T-helper 2 cell treated with Interferon-gamma antibody and Interleukin-4, amounts not matched to agents 100 ng/mL and 5 ng/mL, for 36 hours (primary cell): ENCODE measurements around the gene ETS2. TPM values are rescaled to one million over a fixed set of nuclear protein-coding genes. Genes with fewer than 3 reads are reported as not detected.

Source experiments
- intact Hi-C: fragments of 100-400 bp; cut with micrococcal nuclease; formaldehyde crosslinking; loops from one replicate; pipeline ENCODE4 v1.15.1; 2023
- total RNA-seq: library from RNA; stranded (reverse); gene quantifications from 2 replicates; pipeline ENCODE4 v1.2.3, GENCODE V29; 2022

Gene ETS2
- total RNA-seq, 1 donor from 2014 or later, result 49.4 TPM

DNA sequence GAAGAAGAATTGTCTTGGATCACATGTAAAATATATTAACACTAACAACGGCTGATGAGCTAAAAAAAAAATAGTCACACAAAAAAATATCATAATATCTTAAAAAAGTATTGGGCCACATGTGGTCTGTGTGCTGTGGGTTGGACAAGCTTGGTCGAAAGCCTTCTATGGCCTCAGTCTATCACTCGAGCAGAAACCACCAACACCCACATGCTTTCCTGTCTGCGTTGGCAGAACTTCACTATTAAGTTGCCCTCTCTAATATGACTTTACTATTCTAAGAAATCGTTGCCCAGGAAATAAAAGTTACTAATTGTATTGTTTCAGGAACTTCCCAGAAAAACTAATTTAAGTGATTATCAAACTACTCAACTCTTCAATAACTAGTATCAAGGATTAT lies 28.2 kb upstream of the ETS2 start:
- intact Hi-C loops, result no loop called here

DNA sequence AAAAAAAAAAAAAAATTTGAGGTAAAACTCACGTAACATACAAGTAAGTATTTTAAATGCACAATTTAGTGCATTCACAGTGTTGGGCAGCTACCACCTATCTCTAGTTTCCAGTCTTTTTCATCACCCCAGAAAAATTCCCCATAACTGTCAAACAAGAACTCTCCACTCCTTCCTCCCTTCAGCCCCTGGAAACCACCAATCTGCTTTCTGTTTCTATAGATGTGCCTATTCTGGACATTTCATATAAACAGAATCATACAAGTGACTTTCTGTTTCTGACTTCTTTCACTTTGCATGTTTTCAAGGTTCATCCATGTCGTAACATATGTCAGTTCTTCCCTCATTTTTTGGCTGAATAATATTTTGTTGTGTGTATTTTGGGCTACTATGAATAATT lies 24.9 kb upstream of the ETS2 start:
- intact Hi-C loops, result loop anchor here (1.0 kb wide), 1 partner anchor 13 kb away; no protein-coding TSS in a partner anchor

DNA sequence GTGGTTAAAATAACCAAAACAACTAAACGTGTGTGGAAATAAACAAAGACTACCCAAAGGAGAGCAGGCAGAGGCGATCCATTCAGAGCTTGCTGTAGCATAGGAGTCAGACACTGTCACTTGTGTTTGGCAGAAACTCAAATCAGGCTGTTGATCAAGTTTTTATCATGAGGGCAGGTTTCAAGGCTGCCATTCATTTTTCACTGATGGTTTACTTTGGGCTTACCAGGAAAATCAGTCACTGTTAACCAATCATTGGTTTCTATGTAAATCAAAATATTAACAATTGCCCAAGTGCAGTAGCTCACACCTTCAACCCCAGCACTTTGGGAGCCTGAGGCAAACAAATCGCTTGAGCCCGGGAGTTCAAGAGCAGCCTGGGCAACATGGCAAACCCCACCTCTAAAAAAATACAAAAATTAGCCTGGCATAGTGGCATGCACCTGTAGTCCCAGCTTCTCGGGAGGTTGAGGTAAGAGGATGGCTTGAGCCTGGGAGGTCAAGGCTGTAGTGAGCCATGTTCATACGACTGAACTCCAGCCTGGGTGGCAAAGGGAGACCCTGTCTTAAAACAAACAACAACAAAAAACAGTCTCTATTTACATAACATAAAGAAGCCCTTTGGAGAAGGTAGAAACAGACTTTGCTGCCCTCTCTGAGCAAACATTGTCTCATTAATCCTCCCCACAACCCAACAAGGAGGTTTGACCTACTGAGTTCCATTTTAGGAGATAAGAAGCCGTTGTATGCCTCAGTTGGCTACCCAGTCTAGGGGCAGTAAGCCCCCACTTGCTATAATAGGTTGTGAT lies 21.1 kb upstream of the ETS2 start:
- intact Hi-C loops, result no loop called here

DNA sequence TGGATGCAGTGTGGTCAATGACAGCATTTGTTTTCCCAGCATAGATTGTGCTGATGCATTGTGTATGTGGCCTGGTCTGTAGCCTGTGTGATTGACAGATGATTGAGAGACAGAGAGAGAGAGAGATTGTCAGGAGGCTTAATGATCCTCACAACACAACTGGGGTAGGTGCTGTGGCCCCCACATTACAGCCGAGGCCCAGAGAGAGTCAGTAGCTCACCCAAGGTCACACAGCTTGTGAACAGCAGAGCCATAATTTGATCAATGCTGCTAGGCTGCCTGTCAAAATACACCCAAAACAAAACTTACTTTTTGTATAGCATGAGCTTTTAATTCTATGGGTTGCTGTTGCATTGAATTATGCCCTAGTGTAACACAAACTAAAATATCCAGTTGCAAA lies 20.2 kb upstream of the ETS2 start:
- intact Hi-C loops, result no loop called here

DNA sequence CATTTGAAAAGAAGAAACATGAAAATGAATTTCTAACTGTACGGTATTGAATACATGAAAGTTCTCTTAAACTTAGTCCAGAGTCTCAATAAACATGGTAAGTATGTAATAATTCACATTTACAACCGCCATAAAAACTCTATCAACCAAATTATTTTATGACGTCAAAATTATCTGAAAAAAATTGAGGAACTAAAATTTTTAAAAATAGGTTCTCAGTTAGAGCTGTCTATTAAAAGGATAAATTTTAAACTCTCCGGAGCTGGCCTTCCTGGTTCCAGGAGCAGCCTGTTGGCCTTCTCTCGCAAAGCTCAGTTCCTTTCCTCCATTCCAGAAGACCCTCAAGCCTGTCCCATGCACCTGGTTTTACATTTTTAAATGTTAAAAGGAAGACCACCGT lies 18.7 kb upstream of the ETS2 start:
- intact Hi-C loops, result no loop called here

DNA sequence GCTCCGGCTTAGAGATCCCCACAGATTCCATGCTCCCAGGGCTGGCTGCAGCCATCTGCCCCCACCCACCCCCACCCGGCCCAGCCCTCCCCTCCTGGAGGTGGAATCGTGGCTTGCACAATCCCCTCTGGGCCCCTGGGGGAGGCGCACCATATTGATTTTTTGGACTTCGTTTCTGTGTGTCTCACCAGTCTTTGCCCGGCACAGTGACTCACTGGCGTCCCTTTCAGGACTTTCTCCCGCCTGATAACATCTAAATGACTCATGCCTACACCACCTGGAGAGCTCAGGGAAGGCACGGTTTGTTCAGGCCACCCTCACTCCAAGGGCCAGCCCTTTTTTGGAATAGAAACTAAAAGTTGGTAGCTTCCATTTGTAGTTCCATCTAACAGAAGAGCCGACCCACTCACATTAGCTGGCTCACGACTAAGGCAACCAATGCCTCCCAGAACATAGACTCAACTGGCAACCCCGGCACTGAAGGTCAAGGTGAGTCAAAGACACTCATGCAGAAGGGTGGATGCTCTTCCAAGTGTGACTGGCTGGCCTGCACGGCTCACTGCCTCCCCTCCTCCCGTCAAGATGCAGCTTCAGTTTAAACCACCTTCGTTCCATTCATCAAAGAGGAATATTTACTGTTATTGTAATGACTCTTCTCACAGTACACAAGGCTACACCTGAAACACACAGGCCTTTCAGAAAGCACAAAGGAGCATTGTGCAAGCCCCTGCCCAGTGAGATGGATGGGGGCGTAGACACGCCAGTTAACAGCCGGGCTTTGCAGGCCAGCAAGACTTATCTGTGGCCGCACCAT lies 18.1 kb upstream of the ETS2 start:
- intact Hi-C loops, result no loop called here

DNA sequence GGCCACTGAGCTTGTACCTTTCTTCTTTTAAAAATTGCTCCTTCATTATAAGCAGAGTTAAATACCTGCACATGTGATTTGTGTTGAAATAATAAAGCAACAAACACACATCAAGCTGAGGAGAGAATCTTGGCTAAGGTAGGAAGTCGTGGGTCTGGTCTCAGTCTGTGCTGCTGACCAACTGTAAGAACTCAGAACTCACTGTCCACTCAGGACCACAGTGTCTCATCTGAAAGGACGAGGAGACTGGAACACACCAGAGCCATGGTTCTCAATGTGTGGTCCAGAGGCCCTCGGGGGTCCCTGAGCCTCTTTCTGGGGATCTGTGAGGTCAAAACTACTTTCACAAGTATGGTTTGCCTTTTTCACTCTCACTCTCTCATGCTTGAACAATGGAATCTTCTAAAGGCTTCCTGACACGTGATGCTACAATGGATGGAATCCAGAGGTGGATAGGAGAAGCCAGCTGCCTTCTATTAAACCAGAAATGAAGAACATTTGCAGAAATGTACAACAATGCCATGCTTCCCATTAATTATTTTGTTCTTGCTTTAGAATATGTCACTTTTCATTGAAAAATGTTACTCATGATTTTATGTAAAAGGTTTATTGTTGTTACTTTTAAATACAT lies 17.3 kb upstream of the ETS2 start:
- intact Hi-C loops, result no loop called here

DNA sequence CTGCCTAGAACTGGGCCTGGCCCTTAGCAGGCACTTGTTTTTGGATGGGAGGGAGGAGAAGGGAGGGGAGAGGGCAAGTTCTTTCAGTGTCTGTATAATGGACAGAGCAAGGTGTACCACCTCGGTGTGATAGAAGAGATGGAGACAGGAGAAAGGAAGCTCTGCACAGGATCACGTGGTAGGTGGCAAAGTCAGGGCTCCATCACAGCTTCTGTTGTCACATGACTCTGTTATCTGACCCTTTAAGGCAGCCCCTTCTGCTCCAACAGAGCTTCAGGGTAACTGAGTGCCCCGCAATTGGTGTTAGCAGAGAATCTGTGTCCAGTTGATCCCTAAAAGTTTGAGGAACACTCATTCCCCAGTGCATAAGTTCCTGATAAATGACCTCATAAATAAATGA lies 16.5 kb upstream of the ETS2 start:
- intact Hi-C loops, result no loop called here

DNA sequence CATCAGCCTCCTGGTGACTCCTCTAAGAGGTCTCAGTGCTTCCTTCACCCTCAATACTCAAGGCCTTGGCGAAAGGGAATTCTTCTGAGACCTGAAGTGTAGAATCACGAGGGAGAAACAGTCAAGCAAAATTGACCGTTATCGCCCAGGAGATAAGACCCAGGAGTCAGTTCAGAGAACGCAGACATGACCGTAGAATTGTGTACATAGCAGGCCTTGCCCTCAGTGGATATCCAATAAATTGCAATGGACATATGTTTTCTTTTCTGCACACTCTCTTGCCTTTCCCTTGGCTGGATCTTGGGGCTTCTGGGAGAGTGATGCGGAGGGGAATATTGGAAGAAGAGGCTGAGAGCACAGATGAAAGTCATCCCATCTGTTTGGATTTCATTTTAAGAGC lies 15.7 kb upstream of the ETS2 start:
- intact Hi-C loops, result no loop called here

DNA sequence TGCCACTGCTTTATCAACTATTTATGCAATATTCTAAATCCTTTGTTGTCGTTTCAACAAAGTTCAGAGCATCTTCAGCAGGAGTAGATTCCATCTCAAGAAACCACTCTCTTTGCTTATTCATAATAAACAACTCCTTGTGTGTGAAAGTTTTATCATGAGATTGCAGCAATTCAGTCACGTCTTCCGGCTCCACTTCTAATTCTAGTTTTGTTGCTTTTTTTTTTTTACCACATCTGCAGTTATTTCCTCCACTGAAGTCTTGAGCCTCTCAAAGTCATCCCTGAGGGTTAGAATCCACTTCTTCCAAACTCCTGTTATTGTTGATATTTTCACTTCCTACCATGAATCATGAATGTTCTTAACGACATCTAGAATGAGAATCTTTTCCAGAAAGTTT lies 14.8 kb upstream of the ETS2 start:
- intact Hi-C loops, result no loop called here

DNA sequence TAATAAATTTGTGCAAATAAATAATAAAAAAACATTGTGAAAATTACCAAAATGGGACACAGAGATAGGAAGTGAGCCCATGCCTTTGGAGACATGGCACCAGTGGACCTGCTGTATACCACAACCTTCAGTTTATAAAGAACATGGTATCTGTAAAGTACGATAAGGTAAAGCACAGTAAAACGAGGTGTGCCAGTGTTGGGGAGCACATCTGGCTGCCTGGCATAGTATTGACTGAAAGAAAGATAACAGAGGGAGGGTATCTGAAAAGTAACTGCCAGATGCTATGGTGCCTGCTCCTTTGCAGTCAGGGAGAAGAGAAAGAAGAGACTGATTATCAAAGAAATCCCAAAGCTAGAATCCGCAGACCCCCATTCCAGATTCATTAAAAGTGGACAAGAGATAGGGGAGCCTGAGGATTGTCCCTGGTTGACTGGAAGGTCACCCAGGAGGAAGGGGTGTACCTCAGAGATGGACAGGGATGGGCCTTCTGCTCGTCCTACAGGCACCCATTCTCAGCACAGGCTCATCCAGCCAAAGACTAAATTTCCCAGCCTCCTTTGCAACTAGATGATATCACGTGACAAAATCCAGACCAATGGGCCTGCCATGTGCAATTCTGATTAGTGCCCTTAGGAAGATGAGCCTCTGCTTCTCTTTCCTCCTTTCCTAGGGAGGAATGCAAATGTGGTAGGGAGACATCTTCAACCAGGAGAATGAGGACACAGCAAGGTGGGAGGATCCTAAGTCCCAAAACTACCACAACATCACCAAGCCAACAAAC lies 12.9 kb upstream of the ETS2 start:
- intact Hi-C loops, result no loop called here

DNA sequence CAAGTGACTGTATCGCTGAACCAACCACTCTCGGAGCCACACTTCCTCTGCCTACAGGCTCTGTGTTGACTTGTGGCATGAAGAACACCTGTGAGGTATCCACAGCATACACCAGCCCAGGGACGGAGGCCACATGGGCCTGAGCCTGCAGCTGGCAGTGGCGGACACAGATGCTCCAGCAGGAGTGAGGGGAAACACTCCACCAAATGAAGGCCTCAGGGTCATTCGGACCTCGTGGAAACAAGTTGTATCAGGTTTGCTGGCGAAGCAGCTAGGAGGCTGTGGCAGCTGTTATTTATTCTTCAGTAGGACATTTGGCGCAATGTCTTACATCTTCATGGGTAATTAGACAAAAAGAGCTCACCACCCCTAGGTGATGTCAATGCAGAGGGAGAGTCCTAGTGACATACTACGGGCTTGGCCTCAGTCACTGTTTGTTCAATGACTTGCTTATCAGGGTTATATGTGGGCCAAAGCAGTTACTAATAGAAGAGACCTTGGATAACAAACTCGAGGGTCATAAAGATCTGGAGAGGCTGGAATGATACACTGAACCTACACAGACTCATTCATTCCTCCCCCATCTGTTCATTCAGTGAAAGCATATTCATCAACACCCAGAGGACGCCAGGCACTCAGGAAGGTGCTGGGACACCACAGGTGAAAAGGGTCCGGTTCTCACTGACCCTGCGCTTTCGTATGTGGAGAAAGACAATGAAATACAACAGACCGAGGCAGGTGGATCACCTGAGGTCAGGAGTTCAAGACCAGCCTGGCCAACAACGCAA lies 11.6 kb upstream of the ETS2 start:
- intact Hi-C loops, result no loop called here

DNA sequence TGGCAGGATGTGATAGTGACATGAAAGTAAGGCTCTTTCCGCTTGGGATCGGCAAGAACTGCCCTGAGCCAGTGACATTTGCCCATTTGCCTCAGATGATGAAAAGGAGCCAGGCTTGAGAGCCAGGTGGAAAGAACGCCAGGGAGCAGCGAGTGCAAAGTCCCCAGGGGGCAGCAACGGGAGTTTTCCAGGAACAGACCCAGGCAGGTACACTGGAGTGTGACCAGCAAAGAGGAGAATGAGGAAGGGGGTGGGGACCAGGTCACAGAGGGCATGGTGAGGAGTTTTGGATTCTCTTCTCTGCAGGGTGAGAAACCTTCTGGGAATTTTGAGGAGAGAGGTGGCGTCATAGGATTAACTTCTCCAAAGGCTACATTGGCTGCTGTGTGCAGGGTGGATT lies 10.8 kb upstream of the ETS2 start:
- intact Hi-C loops, result no loop called here

DNA sequence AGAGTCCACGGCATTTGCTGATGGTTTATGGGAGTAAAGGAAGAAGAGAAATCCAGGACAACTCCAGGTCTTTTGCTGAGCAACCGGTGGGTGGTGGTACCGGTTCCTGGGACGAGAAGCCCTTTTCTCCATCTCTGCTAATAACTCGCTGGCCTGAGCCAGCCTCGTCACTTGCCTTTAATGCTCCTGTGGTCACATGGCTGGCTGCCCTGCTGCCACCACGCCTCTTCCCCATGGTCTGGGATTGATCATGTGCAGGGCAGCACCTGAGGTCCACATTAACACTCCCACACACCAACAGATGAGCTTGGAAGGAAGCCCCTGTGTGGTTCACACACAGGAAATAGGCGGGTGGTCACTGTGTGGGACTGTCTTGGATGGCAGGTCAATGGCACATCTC lies 10.3 kb upstream of the ETS2 start:
- intact Hi-C loops, result no loop called here

DNA sequence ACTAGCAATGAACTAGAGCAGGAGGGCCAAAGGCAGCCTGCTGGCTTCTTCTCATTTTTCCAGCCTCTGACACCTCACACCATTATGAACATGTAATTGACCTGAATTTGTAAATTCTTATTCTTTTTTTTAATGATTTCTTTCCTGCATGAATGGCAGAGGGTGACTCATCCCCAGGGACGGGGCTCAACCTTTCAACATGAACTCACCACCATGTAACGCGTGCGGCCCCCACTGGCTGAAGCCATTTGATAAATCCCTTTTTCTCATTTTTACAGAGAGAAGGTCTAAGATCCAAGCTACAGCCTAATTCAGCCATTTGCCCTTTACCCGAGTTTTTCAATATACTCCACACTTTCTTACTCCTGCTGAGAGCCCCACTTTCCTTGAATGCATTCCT lies 9.3 kb upstream of the ETS2 start:
- intact Hi-C loops, result no loop called here

DNA sequence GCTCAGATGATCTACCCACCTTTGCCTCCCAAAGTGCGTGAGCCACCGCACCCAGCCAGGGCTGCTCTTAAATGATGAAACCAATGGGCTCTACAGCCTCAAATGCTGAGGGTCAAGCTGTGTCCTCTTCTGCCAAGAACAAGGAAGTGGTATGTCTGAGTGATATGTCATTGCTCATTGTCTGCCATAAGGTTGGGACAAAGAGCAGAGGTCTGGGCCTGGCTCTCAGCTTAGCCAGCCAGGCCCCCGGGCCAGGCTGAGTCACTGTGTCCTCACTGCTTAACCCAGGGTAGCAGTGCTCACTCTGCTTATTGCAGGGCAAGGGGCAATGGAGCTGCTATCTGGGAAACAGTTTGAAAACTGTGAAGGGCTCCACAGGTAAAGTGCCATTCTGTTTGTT lies 8.3 kb upstream of the ETS2 start:
- intact Hi-C loops, result no loop called here

DNA sequence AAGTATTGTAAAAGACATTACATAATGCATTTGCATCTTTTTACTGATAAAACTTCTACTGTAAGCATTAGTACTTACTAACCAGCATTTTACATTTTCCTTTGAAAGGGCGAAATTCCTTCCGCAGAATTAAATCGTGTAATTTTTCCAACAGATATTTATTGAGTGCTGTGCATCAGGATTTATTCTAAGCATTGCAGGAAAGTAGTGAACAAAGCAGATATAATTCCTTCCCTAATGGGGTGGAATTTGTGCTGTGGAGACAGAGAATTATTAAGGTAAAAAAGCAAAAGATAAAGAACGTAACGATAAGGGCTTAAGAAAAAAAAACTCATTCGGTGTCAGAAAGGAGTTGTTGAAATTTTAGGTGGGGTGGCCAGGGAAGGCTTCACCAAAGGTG lies 7.6 kb upstream of the ETS2 start:
- intact Hi-C loops, result no loop called here

DNA sequence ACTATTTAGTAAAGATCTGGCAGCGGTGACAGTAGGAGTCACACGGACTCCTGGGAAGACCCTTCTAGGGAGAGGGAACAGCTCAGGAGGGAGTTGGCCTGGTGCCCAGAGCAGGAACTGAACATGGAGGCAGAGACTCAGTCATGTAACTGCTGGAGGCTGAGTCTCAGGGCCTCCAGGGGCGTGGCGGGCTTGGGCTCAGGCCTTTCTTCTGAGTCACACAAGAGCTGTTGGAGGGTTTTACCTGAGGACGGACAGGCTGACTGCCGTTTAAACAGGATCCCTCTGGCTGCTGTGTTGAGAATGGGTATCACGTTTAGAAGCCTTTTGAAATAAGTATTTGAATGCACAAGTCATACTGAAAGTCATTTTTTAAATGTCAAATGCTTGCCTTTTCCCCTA lies 7.2 kb upstream of the ETS2 start:
- intact Hi-C loops, result no loop called here

DNA sequence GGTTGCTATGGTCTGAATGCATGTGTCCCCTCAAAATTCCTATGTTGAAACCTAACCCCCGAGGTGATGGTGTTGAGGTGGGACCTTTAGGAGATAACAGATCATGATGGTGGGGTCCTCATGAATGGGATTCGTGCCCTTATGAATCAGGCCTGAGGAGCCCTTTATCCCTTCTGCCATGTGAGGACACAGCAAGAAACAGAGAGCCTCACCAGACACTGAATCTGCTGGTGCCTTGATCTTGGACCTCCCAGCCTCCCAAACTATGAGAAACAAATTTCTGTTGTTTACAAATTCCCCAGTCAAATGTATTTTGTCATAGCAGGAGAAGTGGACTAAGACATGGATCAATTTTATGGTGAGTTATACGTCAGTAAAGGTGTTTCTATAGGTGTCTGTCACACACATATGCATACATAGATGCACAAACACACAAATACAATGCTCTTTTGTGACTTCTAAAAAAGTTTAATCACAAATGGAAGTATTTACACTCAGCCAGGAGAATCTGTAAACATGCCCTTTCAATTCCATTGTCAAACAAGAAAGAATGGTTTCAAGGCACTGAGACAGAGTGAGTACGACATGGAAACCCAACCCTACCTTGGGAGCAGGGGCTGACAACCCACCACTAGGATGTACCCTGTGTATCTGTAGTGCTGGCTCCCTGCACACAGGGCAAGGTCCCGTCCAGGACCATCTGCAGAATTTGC lies 5.5 kb upstream of the ETS2 start:
- intact Hi-C loops, result loop anchor here (10.0 kb wide), 1 partner anchor 185 kb away; no protein-coding TSS in a partner anchor
